GM21367 (cell line): ENCODE results near the gene BET1L.
"Not testable (repeated sequence)": the region's sequence is repeated elsewhere in the genome, so short reads cannot be mapped to it uniquely, and the experiment has no call there.

Experiments used
- ATAC-seq: cut with Tn5 transposase; IDR thresholded peaks from one replicate; pipeline ENCODE4 v1.9.1; 2021; ENCODE audit not compliant: unreplicated experiment

The BET1L gene

DNA sequence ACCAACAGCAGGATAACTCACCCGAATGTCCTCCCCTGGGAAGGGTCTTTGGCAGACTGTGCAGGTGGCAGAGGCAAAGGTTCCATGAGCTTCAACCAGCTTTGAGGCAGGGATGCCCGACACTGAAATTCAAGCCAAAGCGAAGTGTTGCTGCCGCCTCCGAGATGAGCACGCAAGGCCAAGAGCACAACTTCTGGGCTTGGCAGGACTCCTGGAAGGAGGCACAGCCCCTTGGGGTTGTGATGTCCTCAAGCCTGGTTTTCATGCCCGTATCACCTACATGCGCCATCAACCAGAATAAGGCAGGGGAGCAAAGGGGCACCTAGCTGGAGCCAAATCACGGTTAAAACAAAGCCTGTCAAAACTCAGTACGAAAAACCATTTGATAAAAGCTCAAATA, 23.2 kb upstream of the BET1L start:
- no peak for ATAC-seq

DNA sequence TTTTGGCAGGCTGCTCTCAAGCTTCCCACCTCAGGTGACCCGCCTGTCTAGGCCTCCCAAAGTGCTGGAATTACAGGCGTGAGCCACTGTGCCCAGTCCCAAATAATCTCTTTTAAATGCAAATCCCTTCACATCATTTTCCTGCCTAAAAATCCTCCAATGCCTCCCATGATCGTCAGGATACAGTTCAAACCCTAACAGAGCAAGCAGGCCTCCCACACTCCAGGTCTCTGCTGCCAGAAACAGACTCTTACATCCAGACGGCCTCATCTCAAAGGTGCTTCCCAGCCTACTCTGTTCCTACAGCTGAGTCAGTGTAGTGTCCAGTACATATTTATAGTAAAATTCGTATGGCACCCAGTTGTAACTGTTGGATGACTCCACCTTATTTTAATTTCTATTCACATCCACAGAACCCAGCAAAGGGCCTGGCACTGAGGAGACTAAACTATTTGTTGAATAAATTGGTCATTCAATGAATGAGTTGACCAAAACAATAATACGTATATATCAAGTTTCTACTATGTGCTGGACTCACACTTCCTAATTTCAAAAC, 20.7 kb upstream of the BET1L start:
- ATAC-seq, result no peak

DNA sequence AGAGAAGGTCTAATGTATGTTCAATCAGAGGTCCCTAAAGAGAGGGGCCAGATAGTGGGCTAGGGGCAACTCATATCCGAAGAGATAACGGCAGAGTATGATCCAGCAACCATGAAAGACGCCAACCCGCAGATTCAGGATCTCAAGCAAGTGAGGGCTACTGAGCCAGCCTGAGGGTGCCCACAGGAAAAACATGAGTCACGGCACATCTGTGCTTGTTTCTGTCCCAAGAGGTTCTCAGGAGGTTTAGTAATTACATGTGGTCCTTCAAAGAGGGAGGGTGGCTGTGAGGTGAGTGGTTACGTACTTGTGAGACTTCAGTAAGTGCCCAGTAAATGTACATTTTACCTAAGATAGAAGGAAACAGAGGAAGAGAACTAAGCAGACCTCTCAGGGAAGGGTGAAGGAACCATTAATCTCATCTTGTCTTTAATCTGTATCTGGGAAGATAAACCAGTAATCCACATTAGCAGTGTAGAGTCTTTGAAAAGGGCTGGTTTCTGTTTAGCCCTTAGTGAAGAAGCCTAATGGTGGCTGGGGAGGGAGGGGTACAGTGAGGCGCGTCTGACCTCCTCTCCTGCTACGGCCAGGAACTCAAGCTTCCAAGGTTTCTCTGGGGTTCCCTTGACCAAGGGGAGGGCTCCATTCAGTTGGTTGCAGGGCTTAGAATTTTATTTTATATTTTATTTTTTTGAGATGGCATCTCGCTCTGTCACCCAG, 18.7 kb upstream of the BET1L start:
- ATAC-seq, result no peak

DNA sequence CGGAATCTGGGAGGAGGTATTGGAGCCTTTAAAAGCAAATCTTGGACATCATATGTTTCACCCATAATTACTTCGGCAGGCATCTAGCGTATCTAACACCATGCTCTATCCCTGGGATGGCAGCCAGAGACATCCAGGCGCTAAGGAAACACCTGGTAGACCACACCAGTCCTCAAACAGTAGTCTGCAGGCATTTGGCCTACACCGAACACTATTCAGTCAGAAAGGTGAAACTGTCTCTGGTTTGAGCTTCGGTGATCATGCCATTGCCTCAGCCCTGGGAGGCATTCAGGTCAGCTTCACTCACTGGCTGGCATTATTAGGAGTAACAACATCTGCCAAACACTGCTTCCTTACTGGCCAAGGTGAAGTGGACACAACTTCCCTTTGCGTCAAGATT, 17.2 kb upstream of the BET1L start:
- no peak for ATAC-seq

DNA sequence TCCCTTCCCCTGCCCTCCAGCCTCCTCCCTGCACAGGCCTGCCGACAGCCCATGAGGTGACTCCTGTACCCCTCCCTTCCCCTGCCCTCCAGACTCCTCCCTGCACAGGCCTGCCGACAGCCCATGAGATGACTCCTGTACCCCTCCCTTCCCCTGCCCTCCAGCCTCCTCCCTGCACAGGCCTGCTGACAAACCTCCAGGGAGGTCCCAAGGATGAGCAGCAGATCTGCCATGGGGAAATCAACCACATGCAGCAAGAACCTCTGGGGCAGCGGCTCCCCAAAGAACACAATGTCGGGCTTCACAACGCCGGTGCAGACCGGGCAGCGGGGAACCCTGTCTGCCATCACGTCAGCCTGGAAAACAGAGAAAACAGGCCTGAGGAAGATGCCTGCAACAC, 16.7 kb upstream of the BET1L start:
- ATAC-seq, result no peak

DNA sequence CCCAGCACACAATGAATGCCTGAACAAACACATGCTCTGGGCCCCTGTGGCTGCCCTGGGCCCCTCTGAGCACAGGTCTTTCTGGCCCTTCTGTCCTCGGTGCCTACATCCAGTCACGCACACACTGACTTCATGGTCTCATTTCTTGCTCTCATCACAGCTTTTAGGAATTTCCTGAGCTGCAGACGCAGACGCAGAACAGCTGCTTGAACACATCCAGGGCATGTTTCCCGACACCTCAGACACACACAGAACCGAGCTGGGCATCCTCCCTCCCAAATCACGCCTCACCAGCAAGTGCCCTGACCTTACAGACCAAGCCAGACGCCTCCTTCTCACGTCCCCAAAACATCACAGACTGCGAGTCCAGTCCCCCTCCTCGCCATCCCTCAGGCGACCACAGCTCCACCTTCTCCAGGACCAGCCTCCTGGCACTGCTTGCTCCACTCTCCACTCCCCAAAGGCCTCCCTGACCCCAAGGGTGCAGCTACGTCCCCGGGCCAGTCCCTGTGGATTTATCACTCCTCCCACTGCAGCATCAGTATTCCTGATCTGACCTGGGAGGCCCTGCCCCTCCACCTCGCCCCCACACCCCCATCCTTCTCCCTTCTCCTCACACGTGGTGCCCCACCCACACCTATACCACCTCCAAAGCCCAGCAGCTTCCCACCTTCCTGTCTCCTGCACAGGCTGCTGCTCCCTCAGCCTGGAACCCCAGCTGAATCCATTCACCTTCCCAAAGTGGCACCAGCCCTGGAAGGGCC, 16.0 kb upstream of the BET1L start:
- no peak for ATAC-seq

DNA sequence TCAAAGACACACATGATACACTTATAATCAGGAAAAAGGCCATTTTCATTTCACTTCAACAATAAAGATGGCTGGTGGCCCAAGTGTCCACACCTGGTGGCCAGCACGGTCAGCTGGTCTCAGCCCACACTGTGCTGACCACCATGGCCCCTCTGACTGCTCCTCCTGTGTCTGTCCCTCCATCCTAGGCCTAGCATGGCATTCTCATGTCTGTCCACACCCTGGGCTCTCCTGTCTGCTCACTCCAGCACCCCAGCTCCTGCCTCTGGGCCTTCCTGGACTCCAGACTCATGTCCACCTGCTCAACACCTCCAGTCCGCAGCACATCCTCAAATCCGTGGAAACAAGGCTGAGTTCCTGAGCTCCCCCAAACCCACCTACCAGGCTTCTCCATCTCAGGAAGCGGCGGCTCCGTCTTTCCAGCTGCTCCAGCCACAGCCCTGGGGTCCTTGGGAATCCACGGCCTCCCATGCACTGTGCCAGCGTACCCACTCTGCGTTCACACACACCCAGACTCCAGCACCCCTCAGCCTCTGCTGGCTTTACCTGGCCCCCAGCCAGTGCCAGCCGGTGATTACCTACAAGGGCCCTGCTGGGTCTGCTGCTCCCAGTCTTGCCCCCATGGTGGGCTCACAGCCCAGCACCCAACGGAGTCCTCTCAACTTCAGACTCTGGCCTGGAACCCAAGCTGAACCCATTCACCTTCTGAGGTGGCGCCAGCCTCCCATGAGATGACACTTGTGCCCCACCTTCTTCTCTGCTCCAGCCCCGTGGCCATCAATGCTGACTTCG, 15.0 kb upstream of the BET1L start:
- ATAC-seq, result no peak

DNA sequence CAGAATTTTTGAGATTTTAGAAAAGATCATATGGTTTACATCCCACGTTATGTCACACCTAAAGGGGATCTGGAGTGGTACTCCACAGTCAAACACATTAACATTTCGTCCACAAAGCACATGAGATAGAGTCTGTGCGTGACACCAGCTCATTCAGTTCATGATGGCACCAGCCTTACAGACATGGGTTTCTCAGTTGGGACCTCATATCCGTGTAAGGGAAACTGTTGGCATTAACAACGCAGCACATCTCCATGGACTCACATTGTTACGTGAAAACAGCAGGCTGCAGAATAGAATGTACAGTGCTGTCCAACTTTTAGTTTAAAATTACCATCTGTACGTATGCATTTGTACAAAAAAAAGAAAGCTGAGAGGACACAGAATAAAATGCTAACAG, 14.3 kb upstream of the BET1L start:
- ATAC-seq, result no peak

DNA sequence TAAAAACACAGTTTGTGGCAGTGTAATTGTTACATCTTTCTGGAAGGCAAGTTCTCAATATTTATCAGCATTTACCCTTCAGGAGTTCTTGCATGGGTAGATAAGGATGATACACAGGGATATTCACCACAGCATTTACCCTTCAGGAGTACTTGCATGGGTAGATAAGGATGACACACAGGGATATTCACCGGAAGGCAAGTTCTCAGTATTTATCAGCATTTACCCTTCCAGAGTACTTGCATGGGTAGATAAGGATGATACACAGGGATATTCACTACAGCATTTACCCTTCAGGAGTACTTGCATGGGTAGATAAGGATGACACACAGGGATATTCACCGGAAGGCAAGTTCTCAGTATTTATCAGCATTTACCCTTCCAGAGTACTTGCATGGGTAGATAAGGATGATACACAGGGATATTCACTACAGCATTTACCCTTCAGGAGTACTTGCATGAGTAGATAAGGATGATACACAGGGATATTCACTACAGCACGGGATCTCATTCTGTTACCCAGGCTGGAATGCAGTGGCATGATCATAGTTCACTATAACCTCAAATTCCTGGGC, 13.5 kb upstream of the BET1L start:
- not testable (repeated sequence) for ATAC-seq

DNA sequence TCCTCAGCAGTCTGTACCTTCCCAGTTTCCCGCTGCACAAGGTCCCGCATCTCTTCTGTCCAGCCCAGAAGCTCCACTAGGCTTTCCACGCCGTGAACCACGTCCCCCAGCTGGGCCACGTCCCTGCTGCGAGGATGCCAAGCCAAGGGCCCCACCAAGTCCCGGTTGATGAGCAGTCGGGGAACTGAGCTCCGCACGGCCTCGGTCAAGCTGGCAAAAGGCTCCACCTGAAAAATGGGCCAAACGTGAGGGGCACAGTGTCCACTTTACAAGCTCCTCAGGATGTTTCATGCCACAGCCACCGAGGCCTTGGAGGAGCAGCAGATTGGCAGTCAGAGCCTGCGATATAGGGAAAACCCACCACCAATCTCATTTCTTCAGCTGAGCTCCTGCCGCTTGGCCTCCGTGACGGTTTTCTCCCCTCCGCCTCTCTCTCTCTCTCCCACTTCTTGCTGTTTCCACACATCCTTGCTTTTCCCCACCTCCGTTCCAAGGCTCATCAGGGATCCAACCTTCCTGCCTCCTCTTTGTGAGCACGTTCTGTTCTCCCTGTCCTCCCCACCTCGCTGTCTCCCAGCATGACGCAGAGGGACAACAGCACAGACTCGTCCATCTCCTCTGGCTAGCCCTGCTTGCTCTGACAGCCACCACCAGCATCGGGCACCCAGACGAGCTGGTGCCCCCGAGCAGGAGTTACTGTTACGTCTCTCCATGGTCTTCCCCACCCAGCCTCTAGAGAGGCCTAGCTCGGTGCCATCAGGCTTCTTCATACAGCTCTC, 11.8 kb upstream of the BET1L start:
- ATAC-seq, result no peak

DNA sequence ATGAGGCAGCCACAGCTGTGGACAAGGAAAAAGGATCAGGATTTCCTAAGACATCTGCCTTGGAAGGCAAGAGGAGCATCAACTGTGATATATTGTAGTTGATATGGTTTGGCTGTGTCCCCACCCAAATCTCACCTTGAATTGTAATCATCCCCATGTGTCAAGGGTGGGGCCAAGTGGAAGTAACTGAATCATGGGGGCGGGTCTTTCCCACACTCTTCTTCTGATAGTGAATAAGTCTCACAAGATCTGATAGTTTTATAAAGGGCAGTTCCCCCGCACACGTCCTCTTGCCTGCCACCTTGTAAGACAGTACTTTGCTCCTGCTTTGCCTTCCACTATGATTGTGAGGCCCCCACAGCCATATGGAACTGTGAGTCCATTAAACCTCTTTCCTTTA, 10.5 kb upstream of the BET1L start:
- ATAC-seq, result no peak

DNA sequence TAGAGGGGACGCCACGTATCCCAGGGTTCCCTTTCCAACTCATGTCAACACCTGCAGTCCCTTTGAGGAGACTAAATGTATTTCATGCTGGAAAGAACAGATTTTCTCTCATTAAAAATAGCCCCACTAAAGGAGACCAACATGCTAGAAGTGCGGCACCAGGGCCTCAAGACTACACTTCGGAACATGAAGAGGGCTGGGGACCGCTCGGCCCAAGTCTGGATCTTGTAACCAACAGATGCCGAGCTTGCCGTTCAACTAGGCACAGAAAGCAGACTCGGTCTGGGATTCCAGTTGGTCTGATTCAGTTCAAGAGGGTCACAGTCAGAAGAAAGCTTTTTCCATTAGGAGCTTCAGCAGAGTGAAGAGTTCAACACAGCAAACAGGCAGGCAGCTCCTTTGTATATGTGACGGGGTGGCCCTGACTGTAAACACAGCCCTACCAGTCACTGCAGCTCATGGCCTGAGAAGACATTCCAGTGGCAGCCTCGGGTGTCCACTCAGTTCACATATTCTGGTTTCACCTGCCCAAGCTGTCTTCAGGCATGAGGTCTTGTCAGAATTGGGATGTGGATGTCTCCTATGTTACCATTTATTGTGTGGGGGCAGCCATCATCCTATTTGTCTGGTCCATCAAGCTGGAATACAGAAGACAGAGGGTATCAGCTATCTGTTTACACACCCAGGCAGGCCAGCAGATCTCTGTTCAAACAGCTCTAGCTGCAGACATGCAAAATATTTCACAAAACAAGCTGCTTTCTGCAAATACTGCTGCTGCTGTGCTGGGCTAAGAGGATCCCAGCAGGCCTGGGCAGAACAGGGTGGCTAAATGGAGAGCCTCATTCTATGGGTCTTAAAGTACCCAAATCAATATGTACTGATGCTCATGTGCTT, 9.1 kb upstream of the BET1L start:
- ATAC-seq, result no peak

DNA sequence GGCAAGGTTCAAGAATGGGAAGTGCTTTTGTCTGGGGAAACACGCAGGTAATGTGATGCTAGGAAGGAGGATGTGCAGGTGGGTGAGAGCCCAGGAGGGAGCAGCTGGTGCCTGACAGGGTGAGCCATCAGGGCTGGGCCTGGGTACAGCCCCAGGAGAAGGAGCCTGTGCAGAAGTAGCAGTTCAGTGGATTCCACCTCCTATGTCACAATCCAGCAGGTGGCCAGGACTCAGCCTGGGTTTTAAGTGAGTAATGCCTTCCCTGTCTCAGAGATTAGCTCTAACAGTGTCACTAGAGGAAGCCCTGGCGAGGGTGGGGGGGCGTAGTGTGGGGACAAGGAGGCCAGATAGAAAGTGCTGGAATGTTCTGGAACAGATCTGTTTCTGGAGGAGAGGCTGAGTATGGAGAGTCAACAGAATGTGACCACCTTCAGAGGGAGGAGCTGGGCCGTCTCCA, 8.4 kb upstream of the BET1L start:
- no peak for ATAC-seq

DNA sequence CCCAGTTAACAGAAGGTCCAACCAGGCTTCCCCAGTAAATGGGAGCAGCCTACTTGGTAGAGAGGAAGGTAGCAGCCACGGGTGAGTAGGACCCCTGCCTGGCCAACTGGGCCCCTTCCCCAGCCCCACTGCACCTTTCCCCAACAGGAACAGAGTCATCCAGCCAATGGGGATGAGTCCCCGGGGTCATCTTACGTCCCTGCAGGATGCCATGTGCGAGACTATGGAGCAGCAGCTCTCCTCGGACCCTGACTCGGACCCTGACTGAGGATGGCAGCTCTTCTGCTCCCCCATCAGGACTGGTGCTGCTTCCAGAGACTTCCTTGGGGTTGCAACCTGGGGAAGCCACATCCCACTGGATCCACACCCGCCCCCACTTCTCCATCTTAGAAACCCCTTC, 6.9 kb upstream of the BET1L start:
- no peak for ATAC-seq

DNA sequence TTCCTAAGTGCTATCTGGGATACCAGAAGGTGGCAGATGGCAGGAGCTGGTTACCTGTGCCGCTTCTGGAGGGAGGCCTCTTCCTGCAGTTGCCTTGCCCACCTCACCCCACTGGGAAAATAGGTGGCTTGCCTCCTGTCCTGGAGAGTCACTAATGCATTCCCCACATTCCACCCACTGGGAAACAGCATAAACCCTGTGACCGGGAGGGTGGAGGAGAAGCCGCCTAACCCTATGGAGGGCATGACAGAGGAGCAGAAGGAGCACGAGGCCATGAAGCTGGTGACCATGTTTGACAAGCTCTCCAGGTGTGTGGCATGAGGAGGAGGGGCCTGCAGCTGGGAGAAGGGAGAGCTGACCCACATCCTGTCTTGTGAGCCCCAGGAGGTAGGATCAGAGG, 5.9 kb upstream of the BET1L start:
- no peak for ATAC-seq

DNA sequence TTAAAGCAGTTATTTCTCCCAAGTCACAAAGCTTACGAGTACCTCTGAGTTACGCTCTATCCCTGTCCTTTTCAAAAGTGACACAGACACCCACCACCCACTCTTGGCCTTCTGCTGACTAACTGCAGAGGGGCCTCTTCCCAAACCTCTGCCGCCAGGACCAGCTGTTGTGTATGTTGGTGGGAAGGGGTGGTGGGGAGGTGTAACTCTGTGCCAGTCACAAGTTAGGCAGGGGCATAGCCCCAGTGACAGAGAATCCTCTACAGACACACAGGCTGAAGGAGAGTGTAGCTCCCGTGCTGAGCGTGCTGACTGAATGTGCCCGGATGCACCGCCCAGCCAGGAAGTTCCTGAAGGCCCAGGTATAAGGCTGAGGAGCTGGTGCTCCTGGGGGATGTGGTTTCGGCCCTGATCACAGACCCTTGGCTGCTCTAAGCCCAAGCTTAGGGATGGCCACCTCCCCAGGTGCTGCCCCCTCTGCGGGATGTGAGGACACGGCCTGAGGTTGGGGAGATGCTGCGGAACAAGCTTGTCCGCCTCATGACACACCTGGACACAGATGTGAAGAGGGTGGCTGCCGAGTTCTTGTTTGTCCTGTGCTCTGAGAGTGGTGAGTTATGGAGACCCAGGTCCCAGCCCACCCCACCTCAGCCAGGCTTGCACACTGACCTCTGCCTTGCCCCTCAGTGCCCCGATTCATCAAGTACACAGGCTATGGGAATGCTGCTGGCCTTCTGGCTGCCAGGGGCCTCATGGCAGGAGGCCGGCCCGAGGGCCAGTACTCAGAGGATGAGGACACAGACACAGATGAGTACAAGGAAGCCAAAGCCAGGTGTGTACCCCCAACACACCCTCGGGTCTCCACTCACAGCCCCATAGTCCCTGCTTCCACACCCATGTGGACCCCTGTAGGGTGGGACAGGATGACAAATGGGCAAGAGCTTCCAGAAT, 5.2 kb upstream of the BET1L start:
- no peak for ATAC-seq

DNA sequence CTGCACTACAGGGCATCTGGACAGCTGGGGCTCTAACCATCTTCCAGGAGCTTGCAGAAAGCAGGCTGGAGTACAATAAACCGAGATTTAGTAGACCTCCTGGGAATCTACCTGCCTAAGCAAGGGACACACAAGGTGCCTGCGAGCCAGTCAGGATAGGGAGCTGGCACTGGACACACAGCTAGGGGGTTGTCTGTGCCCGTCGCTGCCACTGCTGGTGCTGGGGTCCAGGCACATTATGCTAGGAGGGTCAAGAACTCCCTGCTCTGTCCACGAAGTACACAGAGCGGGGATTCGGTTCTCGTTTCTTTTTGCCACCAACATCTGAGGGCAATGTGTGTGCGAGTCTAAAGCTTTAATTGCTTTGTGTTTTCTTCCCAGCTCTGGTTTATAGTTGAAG, 4.5 kb upstream of the BET1L start:
- no peak for ATAC-seq

DNA sequence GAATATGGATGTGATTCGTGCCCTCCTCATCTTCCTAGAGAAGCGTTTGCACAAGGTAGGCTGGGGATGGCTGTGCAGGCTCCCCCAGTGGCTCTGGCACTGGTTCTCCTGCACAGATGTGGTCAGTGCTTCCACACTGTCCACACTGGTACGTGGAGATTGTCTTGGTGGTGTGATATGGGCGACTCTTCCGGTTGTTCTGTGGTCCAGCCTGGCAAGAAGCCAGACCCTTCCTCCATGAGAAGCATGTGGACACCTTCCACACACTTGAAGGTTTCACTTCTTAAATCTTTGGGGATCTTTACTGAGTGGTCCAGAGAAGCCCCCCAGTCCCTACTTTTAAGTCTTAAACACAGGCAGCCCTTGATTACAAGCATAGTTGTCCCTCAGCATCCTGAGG, 4.1 kb upstream of the BET1L start:
- no peak for ATAC-seq
